ENCODE results near the gene NXNL2.

NXNL2 gene

DNA sequence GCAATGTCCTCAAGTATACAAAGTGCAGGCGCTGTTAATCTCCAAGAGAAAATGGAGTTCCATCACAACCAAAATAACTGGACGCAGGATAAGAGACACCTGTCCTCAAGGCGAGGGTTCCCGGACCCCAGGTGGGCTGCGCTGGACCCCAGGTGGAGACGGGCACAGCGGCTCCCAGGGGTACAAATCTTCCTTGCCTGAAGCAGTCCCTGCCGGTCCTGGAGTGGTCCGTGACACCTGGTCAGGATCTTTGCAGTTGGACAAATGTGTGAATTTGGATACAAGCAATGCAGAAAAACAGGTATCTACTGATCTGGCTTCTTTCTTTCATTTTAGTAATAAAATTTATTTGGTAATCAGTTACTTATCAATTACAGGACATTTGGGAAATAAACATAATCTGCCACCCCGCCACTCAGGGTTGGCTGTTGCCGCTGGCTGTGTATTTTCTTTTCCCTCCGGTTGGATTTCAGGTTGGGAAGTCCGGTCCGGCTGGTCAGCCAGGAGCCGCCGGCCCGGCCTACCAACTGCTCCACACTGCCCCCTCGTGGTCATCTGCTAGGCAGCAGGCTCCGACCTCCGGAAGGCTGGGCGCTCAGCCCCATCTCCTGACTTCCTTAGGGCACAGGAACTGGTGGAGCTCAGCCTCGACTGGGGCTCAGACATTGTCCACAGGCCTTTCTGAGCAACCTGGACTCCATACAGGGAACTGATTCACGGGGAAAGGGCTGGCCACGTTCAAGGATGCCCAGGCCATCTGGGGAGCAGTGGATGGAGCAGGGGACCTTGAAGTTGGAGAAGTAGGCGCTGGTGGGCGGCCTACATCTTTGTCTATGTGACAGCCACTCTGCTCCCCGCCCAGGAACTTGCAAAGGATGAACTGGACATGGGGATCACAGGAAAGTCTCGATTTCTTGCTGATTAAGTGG is 43.4 kb downstream of the NXNL2 start:
- DNase-seq (ENCODE audit: low spot score), result peak; percentile 94

DNA sequence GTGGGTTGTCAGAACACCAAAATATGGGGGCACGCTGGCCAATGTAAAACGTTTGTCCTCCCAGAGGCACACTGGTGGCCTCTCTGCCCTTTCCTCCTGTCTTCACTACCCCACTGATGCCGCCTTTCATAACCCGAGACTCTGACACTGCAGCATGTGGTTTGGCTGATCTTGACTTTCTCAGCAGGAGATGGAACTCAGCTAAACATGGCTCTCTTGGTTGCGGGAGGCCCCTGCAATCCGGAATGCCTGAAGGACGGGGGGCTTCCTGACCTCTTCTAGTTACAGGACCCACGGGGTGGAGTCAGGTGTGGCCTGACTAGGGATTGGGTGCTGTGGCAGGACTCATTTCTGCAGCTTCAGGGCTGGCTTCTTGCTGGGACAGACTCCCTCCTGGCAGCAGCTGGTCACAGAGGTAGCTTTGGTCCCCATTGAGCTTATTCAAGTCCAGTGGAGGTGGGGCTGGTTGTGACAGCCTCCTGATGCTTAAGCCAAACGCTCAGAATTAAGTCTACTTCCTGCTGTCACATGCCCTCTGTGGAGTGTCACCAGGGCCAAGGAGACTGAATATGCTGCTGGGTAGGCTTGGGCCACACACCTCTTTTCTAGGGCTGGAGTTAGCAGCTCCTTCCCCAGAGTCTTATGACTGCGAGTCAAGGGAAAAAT is 44.2 kb downstream of the NXNL2 start:
- DNase-seq (ENCODE audit: low spot score), result no peak

DNA sequence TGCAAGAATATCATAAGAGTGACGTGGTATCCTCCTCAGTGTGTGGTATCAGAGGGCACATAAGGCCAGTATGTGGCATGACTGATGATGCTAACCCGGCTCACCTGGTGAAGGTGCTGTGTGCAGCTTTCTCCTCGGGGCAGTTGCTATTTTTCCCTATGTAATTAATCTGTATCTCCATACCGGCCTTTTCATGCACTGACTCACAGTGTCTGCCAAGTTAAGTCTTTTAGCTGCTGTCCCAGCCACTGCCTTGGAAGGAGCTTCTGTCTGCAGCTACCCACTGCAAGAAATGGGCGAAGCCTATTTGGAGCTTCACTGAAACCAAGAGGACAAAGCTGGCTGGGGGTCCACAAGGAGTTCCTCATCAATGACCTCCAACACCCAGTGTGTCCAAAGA is 46.0 kb downstream of the NXNL2 start:
- DNase-seq (ENCODE audit: low spot score), result no peak

DNA sequence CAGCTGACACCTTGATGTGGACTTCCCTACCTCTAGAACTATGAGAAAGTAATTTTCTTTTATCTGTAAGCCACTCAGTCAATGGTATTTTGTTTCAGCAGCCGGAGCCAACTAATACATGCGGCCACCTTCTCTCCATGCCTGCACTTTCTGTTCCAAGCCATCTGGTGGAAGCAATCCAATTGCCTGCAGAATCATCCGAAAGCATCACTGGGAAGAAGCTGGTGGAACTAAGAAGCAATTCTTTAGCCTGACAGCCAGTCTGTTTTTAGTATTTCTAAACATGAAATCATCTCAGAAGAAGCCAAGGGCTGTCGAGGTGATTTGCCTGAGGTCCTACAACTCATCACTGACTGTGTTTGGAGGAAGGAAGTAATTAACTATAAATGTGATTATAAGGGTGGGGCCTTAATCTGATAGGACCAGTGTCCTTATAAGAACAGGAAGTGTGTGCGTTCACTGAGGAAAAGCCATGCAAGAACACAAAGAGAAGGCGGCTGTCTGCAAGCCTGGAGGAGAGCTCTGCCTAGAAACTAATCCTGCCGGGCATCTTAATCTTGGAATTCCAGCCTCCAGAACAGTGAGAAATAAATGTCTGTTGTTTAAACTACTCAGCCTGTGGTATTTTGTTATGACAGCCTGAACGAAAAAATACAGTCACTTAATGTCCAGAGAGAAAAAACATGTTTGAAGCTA is 49.1 kb downstream of the NXNL2 start:
- DNase-seq (ENCODE audit: low spot score), result peak; percentile 75

DNA sequence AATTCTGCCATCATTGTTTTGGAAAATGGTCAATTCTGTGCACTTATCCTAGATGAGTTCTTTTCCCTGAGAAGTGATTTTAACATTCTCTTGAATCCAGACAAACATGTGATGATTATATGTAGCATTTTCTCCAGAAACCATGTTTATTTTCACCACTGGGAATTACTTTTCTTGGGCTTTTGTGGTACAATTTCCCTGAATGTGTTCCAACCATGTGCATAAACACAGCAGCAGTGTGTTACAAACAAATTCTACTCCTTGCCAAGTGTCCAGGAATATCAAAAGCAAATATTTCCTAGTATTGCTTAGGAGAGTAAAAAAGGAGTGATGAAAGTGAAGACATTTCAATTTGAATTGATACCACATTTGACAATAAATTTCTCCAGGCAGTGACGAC is 50.4 kb downstream of the NXNL2 start:
- DNase-seq (ENCODE audit: low spot score), result no peak

DNA sequence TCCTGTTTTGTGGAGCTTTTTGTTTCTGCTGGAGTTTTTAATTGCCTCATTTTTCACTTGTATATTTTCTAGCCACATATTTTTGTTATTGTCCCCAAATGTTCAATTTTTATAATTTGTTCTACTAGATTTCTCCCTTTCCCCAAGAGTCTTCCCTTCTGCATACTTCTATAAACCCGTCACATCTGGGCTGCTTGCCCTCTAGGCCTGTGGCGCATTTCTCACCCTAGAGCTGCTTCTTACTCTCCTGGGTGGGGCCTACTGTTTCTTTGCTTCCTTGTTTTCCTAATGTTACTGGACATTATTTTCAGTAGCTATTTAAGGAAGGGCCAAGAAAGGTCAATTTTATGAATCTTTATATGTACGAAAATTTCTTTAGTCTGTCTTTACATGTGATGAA is 51.5 kb downstream of the NXNL2 start:
- DNase-seq (ENCODE audit: low spot score), result no peak

DNA sequence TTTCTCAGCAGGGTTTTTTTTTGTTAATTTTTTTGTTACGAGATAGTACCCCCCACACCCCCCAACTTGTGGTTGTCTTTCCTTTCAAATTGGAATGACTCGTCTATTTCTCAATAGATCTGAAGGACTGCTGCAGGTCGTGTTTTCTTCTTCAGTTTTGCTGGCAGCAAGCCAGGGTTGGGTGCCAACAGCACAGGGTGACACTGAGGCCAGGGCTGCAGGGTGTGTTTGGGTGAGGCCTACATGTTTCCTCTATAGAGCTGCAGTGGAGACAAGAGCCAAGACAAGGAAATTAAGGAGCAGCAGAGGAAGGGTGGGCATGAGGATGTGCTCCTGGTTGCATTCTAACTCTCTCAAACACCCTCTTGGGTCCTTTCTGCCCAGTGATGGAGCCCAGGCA is 52.2 kb downstream of the NXNL2 start:
- DNase-seq (ENCODE audit: low spot score), result no peak

DNA sequence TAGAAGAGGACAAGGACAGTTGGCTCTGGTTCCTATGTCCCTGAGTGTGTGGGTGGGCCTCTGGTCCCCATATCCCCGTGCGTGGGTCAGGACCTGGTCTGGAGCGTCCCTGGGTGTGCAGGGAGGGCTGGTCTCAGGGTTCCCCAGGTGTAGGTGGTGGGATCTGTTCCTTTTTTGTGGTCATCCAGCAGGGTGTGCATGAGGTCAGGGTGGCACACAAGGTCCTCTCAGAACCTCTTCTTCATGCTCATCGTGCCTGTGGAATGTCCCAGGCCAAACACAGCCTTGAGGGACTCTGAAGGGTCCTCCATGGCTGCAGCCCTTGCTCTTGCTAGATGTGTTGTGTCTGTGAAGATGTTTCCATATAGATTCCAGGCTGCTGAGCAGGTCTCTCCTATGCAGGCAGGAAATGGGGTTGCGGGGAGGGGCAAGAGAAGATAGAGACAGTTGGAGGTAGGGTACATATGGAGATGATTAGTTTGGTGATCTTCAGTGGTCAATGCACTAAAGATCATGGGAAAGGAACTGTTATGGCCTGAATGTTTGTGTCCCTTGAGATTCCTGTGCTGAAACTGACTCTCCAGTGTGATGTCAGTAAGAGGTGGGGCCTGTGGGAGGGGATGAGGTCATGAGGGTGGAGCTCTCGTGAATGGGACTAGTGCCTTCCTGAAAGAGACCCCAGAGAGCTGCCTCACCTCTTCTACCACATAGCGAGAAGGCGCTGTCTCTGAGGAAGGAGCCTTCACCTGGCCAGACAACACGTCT is 53.1 kb downstream of the NXNL2 start:
- DNase-seq (ENCODE audit: low spot score), result no peak

DNA sequence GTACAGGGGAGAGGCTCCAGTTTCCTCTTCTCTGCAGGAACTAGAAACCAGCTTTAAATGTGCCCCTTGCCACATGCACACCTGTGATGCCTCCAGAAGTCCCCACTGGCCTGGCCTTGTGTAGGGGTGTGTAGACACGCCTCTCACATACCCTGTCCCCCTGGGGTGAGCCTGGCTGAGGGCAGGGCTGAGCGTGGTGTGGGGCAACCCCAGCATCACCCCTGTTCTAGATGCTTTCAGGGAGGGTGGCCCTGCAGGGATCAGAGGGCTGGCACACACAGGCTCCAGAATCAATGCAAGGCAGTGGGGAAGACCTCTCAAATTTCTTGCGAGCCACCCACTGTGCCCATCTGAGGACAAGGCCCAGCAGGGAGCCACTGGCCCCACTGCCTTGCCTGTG is 54.7 kb downstream of the NXNL2 start:
- no peak for DNase-seq (ENCODE audit: low spot score)

DNA sequence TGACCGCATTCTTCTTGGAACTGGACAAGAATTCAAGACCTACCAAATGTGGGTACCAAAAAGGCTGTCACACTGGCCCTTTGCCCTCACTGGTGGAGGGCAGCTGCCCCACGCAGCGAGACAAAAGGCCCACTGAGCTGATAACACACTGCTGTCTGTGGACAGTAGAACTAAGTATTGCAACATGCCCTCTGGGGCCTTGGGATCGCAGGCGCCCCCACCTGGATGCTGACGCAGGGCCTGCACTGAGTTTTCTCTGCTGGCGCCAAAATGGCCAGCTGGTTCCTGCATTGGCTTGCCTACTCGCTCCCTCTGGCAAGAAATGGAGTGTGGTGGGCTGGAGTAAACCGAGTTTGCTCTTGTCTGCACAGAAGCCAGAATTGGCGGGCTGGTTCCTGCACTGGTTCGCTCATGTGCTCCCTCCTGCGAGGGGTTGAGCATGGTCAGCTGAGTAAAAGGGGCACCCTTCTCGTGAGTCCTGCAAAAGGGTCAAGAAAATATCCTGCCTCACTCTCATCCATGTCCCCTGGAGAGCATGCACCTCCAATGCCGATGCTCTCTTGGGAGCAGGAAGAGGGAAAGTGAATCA is 55.7 kb downstream of the NXNL2 start:
- DNase-seq (ENCODE audit: low spot score), result no peak

DNA sequence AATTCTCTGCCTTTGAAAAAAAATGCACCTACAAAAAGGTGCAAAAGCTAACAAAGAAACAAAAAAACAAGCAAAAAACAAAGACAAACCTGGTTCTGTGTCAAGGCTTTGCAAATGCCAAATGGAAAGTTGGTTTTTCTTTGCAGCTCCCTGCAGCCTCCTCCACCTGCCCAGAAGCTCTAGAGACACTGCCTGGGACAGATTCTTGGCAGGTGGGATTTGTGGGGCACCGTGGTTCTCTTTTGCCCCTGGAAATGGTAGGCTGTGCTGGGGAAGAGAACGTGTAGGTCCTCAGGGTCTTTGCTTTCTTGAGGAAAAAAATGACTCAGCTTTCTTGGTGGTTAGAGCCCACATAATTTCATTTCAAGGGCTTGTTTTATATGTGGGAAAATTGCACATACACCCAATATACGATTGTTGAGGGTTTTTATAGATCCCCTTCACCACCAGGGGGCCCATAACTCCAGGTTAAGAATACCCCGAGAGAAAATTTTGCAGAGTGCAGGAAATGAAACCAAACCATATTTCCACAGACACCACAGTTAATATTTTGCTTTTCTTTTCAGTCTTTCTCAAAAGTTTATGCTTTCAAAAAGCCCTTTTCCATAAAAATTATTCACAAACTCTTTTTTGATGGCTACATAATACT is 58.7 kb downstream of the NXNL2 start:
- peak; percentile 67 for DNase-seq (ENCODE audit: low spot score)
